GM23338 (cell line): ENCODE results near the gene FMN2. TPM values are rescaled to one million over a fixed set of nuclear protein-coding genes. Genes with fewer than 3 reads are reported as not detected.

Experiments
- ATAC-seq: fragments of 200-7000 bp; cut with Tn5 transposase; 3 replicates; pipeline ENCODE4 v1.9.1; 2020
- DNase-seq: peaks from one replicate; pipeline ENCODE4 v3.0.0-alpha.2; 2015; ENCODE audit warnings: low spot score
- H2AFZ ChIP-seq: fragments of 200-600 bp; sonication (generic); 2 replicates; pipeline ENCODE4 v1.8.0; 2016; ENCODE audit warnings: antibody characterized with exemption, mild to moderate bottlenecking, moderate library complexity
- H3F3A ChIP-seq: fragments of 200-600 bp; sonication (generic); replicated peaks from 2 replicates; pipeline ENCODE4 v1.8.0; 2017; ENCODE audit warnings: antibody characterized with exemption, mixed run types, low read depth
- H3K27ac ChIP-seq: fragments of 200-600 bp; sonication (generic); 2 replicates; pipeline ENCODE4 v1.6.1; 2016; ENCODE audit warnings: low read depth
- H3K27me3 ChIP-seq: fragments of 200-600 bp; sonication (generic); 2 replicates; pipeline ENCODE4 v1.8.0; 2016; ENCODE audit warnings: mild to moderate bottlenecking, mixed run types, moderate library complexity; ENCODE audit not compliant: insufficient read depth
- H3K36me3 ChIP-seq: fragments of 200-600 bp; sonication (generic); 2 replicates; pipeline ENCODE4 v1.8.0; 2016; ENCODE audit warnings: mild to moderate bottlenecking; ENCODE audit not compliant: insufficient read depth
- H3K4me1 ChIP-seq: fragments of 200-600 bp; sonication (generic); 2 replicates; pipeline ENCODE4 v1.8.0; 2016; ENCODE audit warnings: mild to moderate bottlenecking, moderate library complexity; ENCODE audit not compliant: insufficient read depth
- H3K4me2 ChIP-seq: fragments of 200-600 bp; sonication (generic); 2 replicates; pipeline ENCODE4 v1.7.1; 2017; ENCODE audit warnings: mixed run types
- H3K4me3 ChIP-seq: fragments of 200-600 bp; sonication (generic); 2 replicates; pipeline ENCODE4 v1.6.1; 2016; ENCODE audit warnings: mixed run types
- H3K79me2 ChIP-seq: fragments of 200-600 bp; sonication (generic); replicated peaks from 2 replicates; pipeline ENCODE4 v1.8.0; 2017; ENCODE audit warnings: mild to moderate bottlenecking; ENCODE audit not compliant: insufficient read depth
- H3K9me2 ChIP-seq: fragments of 200-600 bp; sonication (generic); 2 replicates; pipeline ENCODE4 v1.8.0; 2017; ENCODE audit not compliant: insufficient read depth
- H4K20me1 ChIP-seq: fragments of 200-600 bp; sonication (generic); replicated peaks from 2 replicates; pipeline ENCODE4 v1.8.0; 2017; ENCODE audit warnings: mild to moderate bottlenecking; ENCODE audit not compliant: insufficient read depth
- H3K27ac Mint-ChIP-seq: 2 replicates; pipeline ENCODE4 v1.8.0; 2020; ENCODE audit warnings: inconsistent platforms, mild to moderate bottlenecking, moderate library complexity, mixed read lengths
- H3K27me3 Mint-ChIP-seq: 3 replicates; pipeline ENCODE4 v1.8.0; 2022; ENCODE audit warnings: low read depth, mild to moderate bottlenecking, moderate library complexity, mixed read lengths, inconsistent platforms; ENCODE audit not compliant: insufficient read depth, poor library complexity
- H3K36me3 Mint-ChIP-seq: 3 replicates; pipeline ENCODE4 v1.8.0; 2021; ENCODE audit warnings: low read depth, mild to moderate bottlenecking, inconsistent platforms, moderate library complexity, mixed read lengths
- H3K4me1 Mint-ChIP-seq: 3 replicates; pipeline ENCODE4 v1.8.0; 2020; ENCODE audit warnings: mild to moderate bottlenecking, inconsistent platforms, mixed read lengths
- H3K4me3 Mint-ChIP-seq: 3 replicates; pipeline ENCODE4 v1.8.0; 2021; ENCODE audit warnings: moderate library complexity, mild to moderate bottlenecking, inconsistent platforms, mixed read lengths
- H3K9me3 Mint-ChIP-seq: 3 replicates; pipeline ENCODE4 v1.8.0; 2020; ENCODE audit warnings: moderate library complexity, mild to moderate bottlenecking, inconsistent platforms, mixed read lengths
- CREB1 ChIP-seq: fragments of 250-450 bp; sonication (Bioruptor Pico); IDR thresholded peaks from 2 replicates; pipeline ENCODE4 v1.5.0; 2020; ENCODE audit warnings: low read depth, mild to moderate bottlenecking, moderate library complexity
- EZH2 ChIP-seq: fragments of 200-600 bp; sonication (generic); IDR thresholded peaks from one replicate; pipeline ENCODE4 v1.8.0; 2017; ENCODE audit warnings: antibody characterized with exemption, mild to moderate bottlenecking, low read depth; ENCODE audit not compliant: unreplicated experiment
- EZH2phosphoT487 ChIP-seq: fragments of 200-600 bp; sonication (generic); IDR thresholded peaks from one replicate; pipeline ENCODE4 v1.8.1; 2018; ENCODE audit warnings: antibody characterized with exemption; ENCODE audit not compliant: unreplicated experiment
- JUNB ChIP-seq: IDR thresholded peaks from one replicate; pipeline ENCODE4 v1.6.1; 2016; ENCODE audit warnings: antibody characterized with exemption; ENCODE audit not compliant: unreplicated experiment
- NANOG ChIP-seq: IDR thresholded peaks from 2 replicates; pipeline ENCODE4 v1.6.1; 2016; ENCODE audit warnings: antibody characterized with exemption, borderline replicate concordance
- POLR2AphosphoS5 ChIP-seq: IDR thresholded peaks from 2 replicates; pipeline ENCODE4 v1.6.1; 2016; ENCODE audit warnings: antibody characterized with exemption, low read depth
- ZNF114 ChIP-seq: fragments of 250-450 bp; sonication (Bioruptor Pico); IDR thresholded peaks from 2 replicates; pipeline ENCODE4 v1.5.0; 2020; ENCODE audit warnings: mild to moderate bottlenecking, moderate library complexity
- ZNF462 ChIP-seq: fragments of 250-450 bp; sonication (Bioruptor Pico); IDR thresholded peaks from 2 replicates; pipeline ENCODE4 v1.5.0; 2020; ENCODE audit warnings: mild to moderate bottlenecking, moderate library complexity
- polyA plus RNA-seq: library from polyadenylated mRNA; unstranded; fragments of >200 nt; fragmentation: Nextera tagmentation; extraction: Ambion mirVana; gene quantifications from 2 replicates; pipeline ENCODE4 v1.2.1, GENCODE V29; 2016
- total RNA-seq: library from RNA; depleted of rRNA; stranded (reverse); fragments of >200 nt; shearing (Covaris generic); gene quantifications from 2 replicates; pipeline ENCODE4 v1.2.3, GENCODE V29; 2014
- TF ChIP-seq, protein P1 (sequence below): IDR thresholded peaks from one replicate; pipeline ENCODE4 v1.6.1; 2018; ENCODE audit warnings: antibody characterized with exemption; ENCODE audit not compliant: unreplicated experiment
- TF ChIP-seq, protein P2 (sequence below), 2 experiments: fragments of 200-600 bp in 1 of 2; sonication (generic) in 1 of 2; conservative IDR thresholded peaks; 2 replicates each; pipeline versions ENCODE4 v1.5.1 to v1.6.1; 2016 to 2017; ENCODE audit warnings: antibody characterized with exemption in 2 of 2, low read depth in 2 of 2, mild to moderate bottlenecking in 2 of 2, moderate library complexity in 1 of 2

FMN2 gene
- total and polyA plus RNA-seq, 2 experiments from 2014 or later: 1.5 to 2.5 TPM

DNA sequence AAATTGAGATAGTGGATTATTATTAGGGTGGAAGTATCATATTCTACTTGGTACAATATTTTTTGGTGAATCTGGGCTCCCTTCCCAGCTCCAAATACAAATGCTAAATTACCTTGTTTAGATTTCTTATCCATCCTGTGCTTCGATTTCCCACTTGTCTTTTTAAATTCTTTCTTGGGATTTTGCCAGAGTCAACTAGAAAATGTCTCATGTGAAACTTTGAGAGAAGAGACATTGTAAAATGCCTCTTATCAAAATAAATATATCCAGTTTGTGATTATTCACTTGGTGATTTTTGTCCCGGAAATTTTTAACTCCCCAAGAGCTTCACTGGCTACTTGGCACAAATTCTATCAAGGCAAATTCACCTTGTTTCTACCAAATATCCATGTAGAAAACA is 202.0 kb downstream of the FMN2 start:
- Histone ChIP-seq H3K79me2 (no peaks in the 10 kb centered on the region), H3K27me3 (no peaks in the 10 kb centered on the region), H3K36me3 (no peaks in the 10 kb centered on the region), H4K20me1 (no peaks in the 10 kb centered on the region), H3K4me3 (no peak overlapping the region), H3K9me2 (no peaks in the 10 kb centered on the region), H3F3A (no peaks in the 10 kb centered on the region), H3K4me1 (no peaks in the 10 kb centered on the region), H3K27ac (no peak overlapping the region), H2AFZ (no peak overlapping the region), H3K4me2 (no peak overlapping the region)
- Mint-ChIP-seq H3K27me3 (no peaks in the 10 kb centered on the region), H3K9me3 (no peaks in the 10 kb centered on the region), H3K4me1 (peaks cover 9% of the 10 kb centered on the region; the same call in 2 of the 3 replicates), H3K4me3 (no peak overlapping the region), H3K27ac (no peak overlapping the region), H3K36me3 (no peaks in the 10 kb centered on the region)
- DNase-seq (no peak), ATAC-seq (no peak)
- TF ChIP-seq, protein P1, sequence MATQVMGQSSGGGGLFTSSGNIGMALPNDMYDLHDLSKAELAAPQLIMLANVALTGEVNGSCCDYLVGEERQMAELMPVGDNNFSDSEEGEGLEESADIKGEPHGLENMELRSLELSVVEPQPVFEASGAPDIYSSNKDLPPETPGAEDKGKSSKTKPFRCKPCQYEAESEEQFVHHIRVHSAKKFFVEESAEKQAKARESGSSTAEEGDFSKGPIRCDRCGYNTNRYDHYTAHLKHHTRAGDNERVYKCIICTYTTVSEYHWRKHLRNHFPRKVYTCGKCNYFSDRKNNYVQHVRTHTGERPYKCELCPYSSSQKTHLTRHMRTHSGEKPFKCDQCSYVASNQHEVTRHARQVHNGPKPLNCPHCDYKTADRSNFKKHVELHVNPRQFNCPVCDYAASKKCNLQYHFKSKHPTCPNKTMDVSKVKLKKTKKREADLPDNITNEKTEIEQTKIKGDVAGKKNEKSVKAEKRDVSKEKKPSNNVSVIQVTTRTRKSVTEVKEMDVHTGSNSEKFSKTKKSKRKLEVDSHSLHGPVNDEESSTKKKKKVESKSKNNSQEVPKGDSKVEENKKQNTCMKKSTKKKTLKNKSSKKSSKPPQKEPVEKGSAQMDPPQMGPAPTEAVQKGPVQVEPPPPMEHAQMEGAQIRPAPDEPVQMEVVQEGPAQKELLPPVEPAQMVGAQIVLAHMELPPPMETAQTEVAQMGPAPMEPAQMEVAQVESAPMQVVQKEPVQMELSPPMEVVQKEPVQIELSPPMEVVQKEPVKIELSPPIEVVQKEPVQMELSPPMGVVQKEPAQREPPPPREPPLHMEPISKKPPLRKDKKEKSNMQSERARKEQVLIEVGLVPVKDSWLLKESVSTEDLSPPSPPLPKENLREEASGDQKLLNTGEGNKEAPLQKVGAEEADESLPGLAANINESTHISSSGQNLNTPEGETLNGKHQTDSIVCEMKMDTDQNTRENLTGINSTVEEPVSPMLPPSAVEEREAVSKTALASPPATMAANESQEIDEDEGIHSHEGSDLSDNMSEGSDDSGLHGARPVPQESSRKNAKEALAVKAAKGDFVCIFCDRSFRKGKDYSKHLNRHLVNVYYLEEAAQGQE: no peak
- no peak for TF ChIP-seq ZNF114 (CRISPR knock-in tag)
- TF ChIP-seq EZH2phosphoT487: no peak
- TF ChIP-seq POLR2AphosphoS5: no peak
- no peak for TF ChIP-seq CREB1 (CRISPR knock-in tag)
- TF ChIP-seq JUNB: no peak
- no peak for TF ChIP-seq EZH2
- TF ChIP-seq, protein P2, sequence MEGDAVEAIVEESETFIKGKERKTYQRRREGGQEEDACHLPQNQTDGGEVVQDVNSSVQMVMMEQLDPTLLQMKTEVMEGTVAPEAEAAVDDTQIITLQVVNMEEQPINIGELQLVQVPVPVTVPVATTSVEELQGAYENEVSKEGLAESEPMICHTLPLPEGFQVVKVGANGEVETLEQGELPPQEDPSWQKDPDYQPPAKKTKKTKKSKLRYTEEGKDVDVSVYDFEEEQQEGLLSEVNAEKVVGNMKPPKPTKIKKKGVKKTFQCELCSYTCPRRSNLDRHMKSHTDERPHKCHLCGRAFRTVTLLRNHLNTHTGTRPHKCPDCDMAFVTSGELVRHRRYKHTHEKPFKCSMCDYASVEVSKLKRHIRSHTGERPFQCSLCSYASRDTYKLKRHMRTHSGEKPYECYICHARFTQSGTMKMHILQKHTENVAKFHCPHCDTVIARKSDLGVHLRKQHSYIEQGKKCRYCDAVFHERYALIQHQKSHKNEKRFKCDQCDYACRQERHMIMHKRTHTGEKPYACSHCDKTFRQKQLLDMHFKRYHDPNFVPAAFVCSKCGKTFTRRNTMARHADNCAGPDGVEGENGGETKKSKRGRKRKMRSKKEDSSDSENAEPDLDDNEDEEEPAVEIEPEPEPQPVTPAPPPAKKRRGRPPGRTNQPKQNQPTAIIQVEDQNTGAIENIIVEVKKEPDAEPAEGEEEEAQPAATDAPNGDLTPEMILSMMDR (conservative IDR thresholded peaks at IDR 0.05; ENCODE audit: low read depth in 2 of 2): no peak

DNA sequence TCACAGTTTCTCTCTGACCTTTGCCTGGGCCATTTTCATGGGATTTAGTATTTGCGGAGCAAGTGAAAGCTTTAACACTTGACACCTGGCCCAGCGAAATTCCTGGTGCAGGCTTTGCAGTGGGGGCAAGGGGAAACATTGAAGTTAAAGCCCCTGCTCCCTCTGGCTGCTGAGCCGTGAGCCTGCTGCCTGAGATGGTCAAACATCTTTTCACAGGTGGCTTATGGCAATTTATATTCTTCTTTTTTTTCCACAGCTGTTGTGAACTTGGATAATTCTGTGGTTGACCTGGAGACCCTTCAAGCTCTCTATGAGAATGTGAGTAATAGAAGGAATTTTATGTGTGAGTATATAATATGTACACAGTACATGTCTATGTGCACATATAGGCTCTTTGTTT is 202.9 kb downstream of the FMN2 start:
- H3K4me2 ChIP-seq: no peak overlapping the region
- no peaks in the 10 kb centered on the region for H3K9me2 ChIP-seq
- no peaks in the 10 kb centered on the region for H3K9me3 Mint-ChIP-seq
- no peak overlapping the region for H2AFZ ChIP-seq
- no peaks in the 10 kb centered on the region for H3F3A ChIP-seq
- no peaks in the 10 kb centered on the region for H3K36me3 ChIP-seq
- no peaks in the 10 kb centered on the region for H3K27me3 ChIP-seq
- H3K27ac Mint-ChIP-seq: no peak overlapping the region
- no peaks in the 10 kb centered on the region for H4K20me1 ChIP-seq
- ATAC-seq (peak; percentile 92), DNase-seq (peak; percentile 79)
- no peaks in the 10 kb centered on the region for H3K27me3 Mint-ChIP-seq
- H3K36me3 Mint-ChIP-seq: no peaks in the 10 kb centered on the region
- peaks cover 9% of the 10 kb centered on the region; the same call in 2 of the 3 replicates for H3K4me1 Mint-ChIP-seq
- no peaks in the 10 kb centered on the region for H3K4me1 ChIP-seq
- H3K4me3 Mint-ChIP-seq: no peak overlapping the region
- H3K79me2 ChIP-seq: no peaks in the 10 kb centered on the region
- no peak overlapping the region for H3K4me3 ChIP-seq
- no peak overlapping the region for H3K27ac ChIP-seq
- TF ChIP-seq NANOG (no peak), JUNB (no peak), ZNF462 (CRISPR knock-in tag) (no peak)
